ENCODE measurements around the gene PAPPA2.
"Not testable (repeated sequence)": the region's sequence is repeated elsewhere in the genome, so short reads cannot be mapped to it uniquely, and the experiment has no call there.

PAPPA2 gene

GRCh38 chr1:176699821-176700220 lies 236.8 kb downstream of the PAPPA2 start:
- no peak for DNase-seq

GRCh38 chr1:176701151-176701866 lies 238.3 kb downstream of the PAPPA2 start:
- DNase-seq = no peak

DNA sequence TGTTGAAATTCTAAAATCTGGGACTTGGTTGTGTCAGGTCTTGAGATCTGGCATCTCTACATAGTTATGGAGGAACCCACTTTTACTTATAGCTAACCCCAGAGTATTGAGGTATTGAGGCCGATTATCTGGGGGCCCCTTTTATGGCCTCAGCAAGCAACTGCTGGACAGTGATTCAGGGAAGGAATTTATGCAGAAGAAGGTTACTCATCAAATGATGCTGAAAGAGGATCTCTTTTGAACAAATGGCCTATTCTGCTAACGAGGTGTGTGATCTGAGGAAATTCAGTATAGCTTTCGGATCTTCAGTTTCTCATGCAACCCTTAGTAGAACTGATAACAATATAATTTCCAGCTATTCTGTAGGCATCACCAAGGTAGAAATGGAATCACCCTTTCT lies 239.9 kb downstream of the PAPPA2 start:
- no peak for DNase-seq

GRCh38 chr1:176705585-176705984 lies 242.6 kb downstream of the PAPPA2 start:
- no peak for DNase-seq

GRCh38 chr1:176717066-176717750 lies 254.2 kb downstream of the PAPPA2 start:
- no peak for DNase-seq

DNA sequence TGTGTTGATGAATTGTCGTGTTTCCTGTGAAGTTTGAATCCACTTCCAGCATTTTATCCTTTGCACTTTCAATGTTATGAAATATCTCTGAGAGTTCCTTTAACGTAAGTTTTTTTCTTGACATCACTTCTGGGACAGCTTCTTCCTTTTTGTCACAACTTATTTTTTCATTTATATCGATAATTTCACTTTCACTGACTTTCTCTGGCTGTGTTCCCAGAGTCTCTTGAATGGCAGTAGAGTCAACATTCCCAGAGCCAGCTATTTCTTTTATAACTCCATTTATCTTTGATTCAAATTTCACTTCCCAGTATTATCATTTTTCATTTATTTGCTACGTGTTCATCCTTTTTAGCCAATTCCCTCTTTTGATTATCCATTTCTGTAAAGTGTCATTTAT lies 256.5 kb downstream of the PAPPA2 start:
- DNase-seq = no peak

DNA sequence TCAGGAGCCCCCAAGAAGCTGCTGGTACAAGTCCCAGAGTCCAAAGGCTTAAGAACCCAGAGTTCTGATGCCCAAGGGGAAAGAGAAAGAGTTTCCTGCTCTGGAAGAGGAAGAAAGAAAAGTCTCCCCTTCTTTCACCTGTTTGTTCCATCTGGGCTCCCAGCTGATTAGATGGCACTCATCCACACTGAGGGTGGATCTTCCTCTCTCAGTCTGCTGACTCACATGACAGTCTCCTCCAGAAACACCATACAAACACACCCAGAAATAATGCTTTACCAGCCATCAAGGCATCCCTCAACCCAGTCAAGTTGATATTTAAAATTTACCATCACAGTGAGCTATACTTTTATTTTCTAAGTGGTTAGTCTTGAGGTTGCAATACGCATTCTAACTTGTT lies 257.9 kb downstream of the PAPPA2 start:
- DNase-seq = no peak

- no peak for DNase-seq
These were observed 270.7 kb downstream of the PAPPA2 start for GRCh38 chr1:176733661-176734060.

GRCh38 chr1:176735201-176735600 lies 272.2 kb downstream of the PAPPA2 start:
- no peak for DNase-seq

DNA sequence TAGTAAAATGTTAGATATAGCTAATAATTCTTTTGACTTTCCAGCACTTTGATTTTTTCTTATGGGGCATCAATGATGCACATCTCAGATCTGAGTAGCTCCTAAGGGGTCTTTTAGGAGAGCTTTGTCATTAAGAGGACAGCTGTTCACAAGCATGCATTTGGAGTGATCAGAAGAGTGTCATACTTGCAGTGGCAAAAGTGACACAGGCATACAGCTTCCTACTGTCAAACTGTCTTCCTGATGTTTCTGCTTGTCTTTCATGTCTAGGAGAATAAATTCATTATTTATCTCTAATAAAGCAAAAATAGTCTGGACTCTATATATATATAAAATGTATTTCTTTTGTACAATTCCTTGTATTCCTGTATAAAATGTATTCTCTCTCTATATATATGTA lies 273.0 kb downstream of the PAPPA2 start:
- no peak for DNase-seq

DNA sequence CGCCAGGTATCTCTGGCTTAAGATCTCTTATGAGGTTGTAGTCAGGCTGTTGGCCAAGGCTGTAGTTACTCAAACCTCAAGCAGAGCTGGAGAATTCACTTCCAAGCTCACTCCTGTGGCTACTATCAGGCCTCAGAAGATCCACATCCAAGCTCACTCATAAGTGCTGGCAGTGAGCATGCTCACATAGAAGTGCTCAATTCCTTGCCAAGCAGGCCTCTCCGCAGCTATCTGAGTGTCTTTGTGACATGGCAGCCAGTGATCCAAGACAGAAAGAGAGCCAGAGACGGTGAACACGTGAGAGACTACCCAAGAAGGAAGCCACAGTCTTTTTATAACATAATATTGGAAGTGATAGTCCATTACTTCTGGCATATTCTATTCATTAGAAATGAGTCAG lies 278.2 kb downstream of the PAPPA2 start:
- no peak for DNase-seq

- no peak for DNase-seq
These were observed 279.3 kb downstream of the PAPPA2 start for GRCh38 chr1:176742322-176742721.

DNA sequence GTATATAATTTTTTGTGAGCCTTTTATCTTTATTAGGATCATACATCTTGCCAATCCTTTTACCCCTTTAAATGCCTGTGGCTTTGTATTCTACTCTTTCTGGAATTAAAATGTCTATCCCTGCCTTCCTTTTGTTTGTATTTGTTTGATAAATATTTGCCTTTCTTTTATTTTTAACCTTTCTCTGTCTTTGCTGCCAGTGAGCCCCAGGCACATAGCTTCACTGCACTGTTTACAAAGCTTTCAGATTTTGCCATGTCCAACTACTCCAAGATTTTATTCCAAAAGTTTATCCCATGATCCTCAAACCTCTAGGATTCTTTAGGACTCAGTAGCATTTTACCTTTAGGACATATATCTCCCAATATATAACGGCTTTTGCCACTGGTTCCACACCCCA lies 281.2 kb downstream of the PAPPA2 start:
- DNase-seq = no peak

GRCh38 chr1:176745945-176746344 lies 283.0 kb downstream of the PAPPA2 start:
- DNase-seq = no peak

GRCh38 chr1:176752505-176752904 lies 289.5 kb downstream of the PAPPA2 start:
- no peak for DNase-seq

- no peak for DNase-seq
These were observed 291.7 kb downstream of the PAPPA2 start for GRCh38 chr1:176754676-176755075.

DNA sequence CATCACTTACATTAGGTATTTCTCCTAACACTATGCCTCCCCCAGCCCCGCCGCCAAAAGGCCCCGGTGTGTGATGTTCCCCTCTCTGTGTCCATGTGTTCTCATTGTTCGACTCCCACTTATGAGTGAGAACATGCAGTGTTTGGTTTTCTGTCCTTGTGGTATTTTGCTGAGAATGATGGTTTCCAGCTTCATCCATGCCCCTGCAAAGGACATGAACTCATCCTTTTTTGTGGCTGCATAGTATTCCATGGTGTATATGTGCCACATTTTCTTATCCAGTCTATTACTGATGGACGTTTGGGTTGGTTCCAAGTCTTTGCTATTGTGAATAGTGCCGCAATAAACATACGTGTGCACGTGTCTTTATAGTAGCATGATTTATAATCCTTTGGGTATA lies 293.8 kb downstream of the PAPPA2 start:
- not testable (repeated sequence) for DNase-seq

DNA sequence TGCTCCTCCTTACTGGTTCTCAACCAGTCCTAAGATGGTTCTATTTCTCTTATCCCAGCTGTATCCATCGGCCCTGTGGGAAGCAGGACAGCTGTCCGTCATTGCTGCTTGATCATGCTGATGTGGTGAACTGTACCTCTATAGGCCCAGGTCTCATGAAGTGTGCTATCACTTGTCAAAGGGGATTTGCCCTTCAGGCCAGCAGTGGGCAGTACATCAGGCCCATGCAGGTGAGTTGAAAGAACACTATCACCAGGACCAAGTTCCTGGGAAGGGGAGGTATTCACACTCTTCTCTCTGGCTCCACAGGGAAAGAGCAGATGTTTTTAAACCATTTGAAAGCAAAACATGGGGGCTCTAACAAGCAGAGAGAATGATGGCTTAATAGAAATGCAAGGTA lies 302.6 kb downstream of the PAPPA2 start:
- no peak for DNase-seq

GRCh38 chr1:176766779-176767178 lies 303.8 kb downstream of the PAPPA2 start:
- DNase-seq = no peak

GRCh38 chr1:176767714-176768136 lies 304.8 kb downstream of the PAPPA2 start:
- no peak for DNase-seq

DNA sequence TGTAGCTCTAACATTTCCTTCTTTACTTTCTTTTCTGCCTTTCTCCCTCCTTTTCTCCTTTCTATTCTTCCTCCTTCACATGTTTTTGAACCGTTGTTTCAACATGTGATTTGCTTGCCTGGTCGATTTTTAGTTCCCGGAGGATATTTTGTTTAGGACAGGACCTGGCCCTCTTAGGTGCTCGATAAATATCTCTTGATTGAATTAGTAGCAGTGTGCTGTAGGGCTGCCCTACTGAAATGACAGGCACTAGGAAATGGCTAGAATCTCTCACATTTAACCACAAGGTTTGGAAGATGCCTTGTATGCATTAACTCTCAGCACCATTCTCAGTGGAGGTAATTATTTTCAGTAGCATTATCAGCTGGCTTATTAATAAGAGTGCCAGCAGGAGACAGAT lies 305.6 kb downstream of the PAPPA2 start:
- no peak for DNase-seq

DNA sequence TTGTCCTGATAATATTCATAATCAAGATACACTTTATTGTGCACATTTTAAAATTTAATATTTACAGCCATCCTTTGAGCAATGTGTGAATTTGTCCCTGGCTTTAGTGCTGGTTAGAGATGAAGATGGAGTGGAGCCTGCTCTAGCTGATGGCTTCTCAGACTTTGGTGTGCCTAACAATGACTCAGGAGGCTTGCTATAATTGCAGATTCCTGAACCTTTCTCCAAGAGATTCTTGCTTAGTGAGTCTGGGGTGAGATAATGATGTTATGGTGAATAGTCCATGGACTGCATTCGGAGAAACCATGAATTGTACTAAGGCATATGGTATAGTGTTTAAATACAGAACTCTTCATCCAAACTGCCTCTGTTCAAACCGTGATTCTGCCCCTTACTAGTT lies 307.1 kb downstream of the PAPPA2 start:
- DNase-seq = no peak

DNA sequence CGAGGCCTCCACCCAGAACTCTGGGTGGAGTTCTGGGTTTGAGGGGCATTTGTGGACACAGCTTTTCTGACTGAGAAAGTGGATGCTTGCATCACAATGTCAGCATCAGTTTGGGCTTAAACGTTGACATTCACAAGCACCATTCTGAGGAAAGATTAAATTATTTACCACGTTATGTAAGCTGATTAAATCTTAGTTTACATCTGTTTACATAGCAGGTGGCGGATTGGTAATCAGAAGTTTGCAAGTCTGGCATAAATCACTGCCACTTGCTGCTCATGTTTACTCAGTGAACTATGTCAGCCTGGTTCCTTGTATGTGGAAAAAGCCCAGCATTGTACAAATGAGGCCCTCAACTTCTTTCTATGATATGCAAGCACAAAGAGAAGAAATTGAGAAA lies 310.1 kb downstream of the PAPPA2 start:
- no peak for DNase-seq

- no peak for DNase-seq
These were observed 311.2 kb downstream of the PAPPA2 start for GRCh38 chr1:176774224-176774623.

DNA sequence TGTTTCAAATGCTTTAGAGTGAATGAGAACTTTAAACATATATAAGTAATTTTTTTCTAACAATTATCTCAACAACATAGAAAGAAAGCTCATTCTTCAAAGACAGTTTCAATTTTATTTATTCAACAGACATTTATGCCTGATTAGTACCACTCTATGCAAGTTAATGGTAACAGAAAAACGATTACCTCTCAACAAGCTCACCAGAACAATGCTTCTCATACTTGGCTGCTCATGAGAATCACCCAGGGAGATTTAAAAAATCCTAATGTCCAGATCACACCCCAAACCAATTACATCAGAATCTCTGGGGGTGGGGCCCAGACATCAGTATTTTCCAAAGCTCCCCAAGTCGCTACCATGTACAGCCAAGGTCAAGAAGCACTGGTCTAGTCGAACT lies 312.4 kb downstream of the PAPPA2 start:
- no peak for DNase-seq

Data from left hindlimb (tissue), 1 donor.